NCI-H128 (cell line): ENCODE results near the gene UPB1.

Experiments
- DNase-seq: peaks from one replicate; lab custom pipeline; 2025; ENCODE audit not compliant: unreplicated experiment; lab: John Stamatoyannopoulos, UW

The UPB1 gene

DNA sequence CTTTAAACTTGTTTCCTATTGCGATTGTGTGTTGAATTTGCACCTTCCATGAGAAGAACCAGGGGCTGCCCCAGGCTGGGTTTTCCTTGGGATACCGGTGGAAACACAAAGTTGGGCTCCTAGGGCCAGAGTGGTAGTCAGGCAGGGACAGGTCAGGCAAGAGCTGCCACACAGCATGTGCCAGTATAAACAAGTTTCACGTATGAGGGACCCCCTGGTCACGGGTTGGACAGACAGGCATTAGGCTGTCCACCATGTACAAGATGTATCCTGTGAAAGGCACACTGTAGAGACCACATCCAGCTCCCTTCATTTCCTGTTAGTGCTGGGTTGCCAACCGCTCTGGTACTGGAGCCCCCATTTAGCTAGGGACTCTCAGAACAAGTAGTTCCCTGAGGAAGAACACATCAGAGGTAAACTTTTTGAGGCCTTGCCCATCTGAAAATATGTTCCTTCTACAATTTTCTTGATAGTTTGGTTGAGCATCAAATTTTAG lies 8.8 kb downstream of the UPB1 start:
- no peak for DNase-seq

DNA sequence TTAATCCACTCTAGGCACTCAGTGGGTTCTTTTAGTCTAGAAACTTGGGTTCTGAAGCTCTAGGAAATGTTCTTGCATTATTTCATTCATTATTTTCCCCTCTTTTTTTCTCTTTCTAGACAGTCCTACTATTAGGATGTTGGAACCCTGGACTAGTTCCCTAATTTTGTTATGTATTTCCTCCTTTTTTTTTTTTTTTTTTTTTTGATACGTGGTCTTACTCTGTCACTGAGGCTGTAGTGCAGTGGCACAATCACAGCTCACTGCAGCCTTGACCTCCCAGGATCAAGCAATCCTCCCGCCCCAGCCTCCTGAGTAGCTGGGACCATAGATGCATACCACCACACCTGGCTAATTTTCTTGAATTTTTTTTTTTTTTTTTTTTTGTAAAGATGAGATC lies 9.4 kb downstream of the UPB1 start:
- no peak for DNase-seq

DNA sequence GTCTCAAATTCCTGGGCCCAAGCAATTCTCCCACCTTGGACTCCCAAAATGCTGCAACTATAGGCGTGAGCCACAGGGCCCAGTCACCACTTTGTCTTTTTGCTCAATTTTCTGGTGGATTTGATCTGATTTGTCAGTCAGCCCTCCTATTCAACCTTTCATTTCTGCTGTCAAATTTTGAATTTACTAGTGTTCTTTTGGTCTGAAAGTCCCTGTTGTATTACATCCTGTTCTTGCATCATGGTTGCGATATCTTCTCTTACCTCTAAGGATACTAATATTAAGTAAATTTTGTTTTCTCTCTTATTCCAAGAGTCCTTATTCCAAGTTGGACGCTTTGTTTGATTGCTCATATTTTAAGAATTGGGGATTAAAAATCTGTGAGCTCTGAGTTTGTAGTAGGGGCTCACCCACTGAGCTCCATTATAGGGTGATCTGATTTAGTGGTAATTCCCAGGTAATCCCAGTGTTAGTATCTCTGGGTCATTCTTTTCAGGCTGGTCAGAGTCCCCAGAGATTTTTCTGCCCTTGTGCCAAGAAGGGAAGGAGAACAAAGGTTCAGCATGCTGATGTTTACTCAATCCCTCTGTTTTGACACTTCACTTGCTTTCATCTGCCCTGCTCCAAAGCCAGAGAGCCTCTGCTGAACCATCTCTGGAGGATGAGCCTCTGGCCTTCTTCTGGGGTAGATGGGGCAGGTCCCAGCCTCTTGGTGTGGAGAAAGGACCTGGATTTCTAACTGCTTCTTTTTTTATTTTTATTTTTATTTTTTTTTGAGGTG lies 10.0 kb downstream of the UPB1 start:
- DNase-seq: no peak

DNA sequence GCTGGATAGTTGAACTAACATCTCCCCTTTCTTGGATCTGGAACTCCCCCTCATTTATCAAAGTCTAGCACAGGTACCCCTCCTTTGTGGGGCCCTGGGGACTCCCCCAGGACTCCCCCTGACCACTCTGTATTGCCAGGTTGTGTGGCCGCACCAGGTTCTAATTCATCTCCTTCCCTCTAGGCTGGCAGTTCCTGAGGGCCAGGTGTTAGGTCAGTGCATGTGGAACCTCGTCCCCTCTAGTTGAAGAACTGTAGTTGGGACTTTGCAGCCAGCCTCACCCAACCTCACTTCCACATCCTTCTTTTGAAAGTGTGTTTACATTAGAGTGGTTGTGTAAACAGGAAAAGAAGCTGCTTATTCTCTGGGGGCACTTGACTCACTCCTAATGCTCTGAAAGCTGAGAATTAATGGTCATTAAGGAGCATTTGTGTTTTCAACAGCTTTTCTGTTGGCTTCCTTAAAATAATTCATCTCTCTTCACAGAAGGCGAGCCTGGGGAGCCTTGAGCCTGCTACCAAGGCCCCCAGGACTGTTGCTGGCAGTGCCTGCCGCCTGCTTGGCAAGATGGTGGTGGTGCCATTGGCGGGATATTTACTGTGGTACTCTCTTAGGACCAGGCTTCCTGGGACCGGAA lies 11.8 kb downstream of the UPB1 start:
- peak; percentile 78 for DNase-seq

DNA sequence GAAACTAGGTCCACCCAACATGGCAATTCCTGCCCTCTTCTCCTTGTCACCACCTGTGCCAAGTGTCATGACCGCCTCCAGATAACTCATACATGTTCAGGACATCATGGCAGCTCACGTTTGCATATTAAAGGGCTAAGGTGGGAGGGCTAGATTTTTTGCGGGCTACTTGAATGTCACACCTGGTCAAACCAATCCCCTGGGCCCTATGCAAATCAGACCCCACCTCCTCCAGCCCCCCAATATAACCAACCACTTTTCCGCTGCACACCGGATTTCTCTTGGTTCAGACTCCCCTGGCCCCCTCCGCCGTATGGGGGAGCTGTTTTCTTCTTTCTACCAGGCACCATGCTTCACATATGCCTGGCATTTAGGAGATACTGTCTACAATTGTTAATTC lies 12.6 kb downstream of the UPB1 start:
- DNase-seq: no peak

DNA sequence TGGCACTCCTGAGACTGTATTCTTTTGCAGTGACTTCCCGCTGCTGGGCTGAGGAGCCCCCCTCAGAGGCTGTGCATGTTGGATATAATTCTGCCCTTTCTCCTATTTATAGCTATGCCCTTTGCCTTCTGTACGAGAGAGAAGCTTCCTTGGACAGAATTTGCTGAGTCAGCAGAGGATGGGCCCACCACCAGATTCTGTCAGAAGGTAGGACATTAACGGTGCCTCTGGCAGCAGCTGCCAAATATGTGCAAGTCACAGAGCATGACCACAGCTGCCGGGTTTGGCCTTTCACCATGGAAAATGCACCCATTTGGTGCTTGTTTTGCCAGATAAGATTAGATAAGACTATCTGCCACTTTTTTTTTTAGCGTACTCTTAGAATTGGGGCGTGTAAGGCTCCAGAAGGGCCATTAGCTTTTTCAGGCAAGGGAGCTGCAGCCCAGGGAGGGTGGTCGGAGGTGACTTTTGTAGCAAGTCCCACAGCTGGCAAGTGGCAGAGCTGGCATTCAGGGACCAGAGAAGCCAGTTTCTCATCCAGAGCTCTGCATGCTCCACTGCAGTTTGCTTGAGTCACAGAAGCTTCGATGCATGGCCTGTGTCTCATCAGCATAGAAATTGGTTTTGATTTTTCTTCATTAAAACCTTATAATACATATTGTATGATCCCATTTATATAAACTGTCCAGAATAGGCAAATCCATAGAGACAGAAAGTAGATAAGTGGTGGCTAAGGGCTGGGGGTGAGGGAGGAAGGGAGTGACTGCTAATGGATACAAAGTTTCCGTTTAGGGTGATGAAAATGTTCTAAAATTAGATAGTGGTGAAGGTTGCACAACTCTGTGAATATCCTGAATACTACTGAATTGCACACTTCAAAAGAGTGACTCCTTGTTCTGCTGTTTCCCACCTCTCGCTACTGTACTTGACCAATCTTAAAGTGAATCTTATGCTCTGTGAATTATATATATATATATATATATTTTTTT lies 15.8 kb downstream of the UPB1 start:
- DNase-seq: no peak

DNA sequence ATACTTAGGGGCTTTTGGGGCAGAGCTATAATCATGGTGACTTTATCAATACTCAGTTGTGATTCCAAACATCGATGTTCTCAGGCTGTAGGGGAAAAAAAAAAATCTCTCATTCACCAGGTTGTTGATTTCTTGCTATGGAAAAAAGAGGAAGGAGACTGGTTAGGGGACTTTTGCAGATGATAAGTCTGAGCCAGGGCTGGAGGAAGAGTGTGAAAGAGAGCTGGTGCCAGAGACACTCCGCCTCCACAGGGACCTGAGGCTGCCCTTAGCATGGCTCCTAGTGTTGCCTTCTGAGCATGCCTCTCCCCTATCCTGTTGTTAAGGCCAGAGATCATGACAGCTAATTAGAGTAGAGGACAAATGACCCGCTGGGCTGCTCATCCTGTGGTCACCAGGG lies 16.9 kb downstream of the UPB1 start:
- no peak for DNase-seq

DNA sequence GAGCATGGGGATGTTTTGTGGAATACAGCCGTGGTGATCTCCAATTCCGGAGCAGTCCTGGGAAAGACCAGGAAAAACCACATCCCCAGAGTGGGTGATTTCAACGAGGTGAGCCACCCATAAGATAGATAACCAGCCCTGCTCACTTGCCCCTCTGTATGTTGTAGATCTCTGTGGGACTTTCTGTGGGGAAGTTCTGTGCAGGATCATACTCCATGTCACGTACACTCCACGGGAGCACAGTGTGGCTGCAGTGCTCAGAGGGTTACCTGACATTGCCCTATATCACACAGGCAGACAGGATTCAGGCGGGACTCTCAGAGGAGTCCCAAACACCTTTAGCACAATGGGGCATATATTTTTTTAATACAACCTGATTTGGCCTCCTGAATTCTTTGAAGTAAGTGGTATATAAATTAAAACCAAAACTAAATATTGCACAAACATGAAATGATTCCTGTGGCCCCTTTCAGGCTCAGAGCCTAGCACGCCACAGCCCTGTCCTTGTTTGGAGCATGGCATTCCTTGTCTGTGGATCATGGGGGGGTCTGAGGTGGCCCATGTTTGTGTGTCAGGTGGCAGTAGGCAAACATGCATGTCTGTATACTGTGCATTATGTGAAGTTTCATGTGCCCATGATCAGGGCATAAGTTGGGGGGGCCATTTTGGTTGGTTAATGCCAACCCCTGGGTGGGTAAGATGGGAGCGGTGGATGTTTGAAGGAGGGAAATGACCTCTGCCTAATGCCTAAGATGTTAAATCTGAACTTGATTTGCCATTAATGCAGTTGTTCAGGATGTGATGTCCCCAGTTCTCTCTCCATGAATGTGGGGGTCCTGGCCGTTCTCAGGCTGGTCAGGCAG lies 18.5 kb downstream of the UPB1 start:
- no peak for DNase-seq

DNA sequence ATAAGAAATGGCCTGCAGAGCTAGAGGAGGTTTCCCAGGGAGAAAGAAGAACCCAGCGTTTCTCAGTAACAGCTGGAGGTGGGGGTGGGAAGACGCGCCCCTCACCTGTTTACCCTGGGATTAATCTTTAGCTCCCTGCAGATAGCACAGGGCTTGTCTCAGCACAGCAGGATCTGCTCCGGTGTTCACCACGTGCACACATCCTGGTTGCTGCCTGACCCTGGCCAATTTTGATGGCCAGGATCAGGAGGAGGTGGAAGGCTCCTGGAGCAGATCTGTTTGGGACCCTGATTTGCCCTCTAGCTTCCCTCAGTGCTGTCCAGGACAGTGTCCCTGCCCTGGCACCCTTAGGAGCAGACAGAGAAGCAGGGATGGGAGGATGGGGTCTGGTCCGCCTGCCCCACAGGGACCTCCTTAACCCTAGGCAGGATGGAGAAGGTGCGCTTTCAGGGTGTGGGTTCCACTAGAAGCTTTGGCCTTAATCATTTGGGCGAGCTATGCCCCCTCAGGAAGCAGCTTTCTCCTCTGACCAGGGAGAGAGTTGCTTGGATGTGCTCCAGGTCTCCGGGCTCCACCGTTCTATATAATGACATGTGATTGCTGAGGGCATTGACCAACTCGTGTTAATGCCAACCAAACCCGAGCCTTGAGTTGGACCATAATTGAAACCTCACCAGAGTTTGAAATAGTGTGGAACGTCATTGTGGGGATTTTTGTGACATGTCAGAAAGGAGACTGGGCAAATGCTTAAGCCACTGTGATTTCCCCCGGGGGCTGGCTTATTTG lies 19.3 kb downstream of the UPB1 start:
- no peak for DNase-seq

DNA sequence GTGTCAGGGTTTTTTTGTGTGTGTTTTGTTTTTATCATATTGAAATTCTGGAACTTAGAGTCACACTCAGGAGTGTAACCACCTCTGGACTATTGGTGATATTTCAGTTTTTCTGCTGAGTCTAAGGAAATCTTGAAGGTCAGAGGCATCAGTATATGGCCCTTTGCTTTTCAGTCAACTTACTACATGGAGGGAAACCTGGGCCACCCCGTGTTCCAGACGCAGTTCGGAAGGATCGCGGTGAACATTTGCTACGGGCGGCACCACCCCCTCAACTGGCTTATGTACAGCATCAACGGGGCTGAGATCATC lies 19.9 kb downstream of the UPB1 start:
- no peak for DNase-seq

DNA sequence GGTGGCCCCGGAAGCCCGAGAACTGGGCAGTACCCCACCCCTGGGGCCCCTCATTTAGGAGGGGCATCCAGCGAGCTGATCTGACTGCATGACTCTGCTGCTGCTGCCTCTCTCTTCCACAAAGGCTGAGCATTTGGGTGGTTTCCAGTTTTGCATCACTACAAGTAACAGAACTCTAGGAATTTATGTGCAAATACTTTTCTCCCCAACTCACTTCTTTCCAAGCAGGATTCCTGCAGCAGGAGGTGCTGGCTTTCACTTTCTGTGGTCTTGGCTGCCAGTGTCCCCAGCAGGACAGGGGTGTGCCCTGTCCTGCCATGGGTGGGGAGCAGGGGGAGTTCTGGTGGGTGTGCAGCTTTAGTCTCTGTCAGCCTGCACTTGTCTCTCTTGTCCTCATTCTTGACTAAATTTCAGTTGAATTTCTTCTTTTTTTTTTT lies 21.2 kb downstream of the UPB1 start:
- DNase-seq: no peak

DNA sequence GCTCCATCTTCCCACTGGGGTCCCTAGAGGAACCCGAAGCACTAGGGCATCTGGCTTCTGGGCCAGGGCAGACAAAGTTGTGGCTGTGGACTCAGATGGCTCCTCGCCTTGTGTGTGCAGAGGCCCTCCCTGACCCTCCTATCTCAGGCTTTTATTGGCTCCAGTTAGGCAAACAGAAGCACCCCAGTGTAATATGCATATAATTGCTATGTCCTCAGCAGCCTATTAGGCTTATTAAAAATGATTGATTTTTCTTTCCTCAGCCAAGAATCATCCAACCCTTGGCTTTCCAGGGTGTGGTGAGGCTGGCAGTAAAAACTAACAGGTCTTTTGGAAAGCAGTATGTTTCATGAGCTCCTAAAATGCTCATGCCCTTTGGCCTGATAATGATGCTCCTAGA lies 22.3 kb downstream of the UPB1 start:
- no peak for DNase-seq

DNA sequence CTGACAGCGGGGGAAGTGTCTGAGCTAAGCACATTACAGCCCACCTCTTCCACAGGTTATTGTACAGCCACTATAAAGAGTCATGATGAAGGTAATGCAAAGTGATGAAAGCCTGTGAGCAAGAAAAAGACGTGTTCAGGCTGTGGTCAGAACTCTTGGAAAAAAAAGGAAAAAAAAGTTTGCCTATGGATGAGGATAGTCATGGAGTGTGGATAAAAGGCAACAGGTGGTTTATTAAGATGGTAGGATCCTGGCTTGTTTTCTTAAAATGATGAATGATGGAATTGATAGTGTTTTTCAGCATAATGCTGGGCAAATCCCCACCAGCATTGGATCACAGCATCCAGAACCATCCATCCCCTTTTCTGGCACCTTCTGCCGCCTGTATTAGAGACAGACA lies 23.1 kb downstream of the UPB1 start:
- DNase-seq: no peak

DNA sequence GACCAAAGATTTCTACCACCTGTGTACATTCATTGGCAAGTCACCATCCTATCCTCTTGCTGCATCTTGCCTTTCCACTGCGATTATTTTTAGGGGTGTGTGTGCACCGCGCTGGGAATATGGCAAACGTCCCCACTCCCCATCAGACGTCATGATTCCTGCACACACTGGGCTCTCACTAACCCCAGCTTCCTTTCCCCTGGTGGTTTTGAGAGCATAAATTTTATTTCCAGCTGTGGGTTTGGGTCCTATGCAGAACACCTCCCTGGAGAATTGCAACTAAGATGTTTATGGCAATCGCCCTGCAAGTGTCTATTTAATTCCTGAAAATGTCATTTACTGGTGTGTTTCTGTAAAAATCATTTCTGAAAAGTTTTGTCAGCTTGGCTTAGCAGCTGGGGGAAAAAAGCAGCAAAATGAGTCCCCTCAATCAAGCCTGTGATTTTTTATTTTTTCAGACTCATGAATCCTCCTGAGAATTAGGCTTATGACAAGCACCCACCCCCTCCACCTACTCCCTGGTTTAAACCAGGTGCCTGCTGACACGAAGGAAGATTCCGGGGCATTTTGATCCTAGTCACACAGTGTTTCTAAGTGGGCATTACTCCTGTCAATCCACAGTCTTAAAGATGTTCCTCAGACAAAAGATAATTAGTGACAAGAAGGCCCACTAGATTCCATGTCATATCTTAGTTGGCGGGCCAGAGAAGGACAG lies 23.8 kb downstream of the UPB1 start:
- DNase-seq: no peak

DNA sequence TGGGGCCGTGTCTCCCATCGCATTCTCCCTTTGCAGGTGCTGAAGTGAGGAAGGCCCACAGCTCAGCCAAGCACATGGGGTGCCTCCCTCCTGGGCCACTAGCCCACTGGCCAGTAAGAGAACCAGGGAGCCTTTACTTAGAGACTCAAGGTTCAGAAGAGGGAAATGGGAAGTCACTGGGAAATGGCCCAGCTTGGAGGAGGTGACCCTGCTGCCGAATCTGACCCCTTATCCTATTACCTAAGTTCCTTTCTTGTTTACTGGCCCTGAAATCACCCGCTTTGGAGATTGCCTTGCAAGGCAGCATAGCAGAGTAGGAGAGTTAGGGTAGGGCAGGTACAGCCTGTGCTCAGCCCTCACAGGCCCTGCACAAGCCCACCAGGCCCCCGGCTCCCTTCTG lies 24.4 kb downstream of the UPB1 start:
- DNase-seq: no peak

DNA sequence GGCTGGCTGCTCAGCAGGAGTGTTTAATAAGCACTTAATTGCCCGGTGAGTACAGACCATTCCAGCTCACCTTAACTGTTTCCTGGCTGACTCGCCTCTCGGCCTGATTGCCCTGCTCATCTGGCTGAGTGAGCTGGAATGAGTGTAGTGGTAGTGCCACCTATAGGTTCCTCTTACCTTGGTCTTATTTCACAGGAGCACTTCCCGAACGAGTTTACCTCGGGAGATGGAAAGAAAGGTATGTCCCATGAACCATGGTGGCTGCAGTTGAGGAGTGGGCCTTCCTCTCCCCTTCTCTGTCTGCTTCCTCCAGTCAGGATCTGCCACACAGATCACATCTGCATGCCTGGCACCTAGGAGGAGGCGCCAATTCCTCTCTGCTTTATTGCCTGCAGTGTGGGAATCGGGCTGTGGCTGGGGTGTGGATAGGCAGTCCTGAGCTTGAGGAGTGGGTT lies 26.7 kb downstream of the UPB1 start:
- peak; percentile 61 for DNase-seq

DNA sequence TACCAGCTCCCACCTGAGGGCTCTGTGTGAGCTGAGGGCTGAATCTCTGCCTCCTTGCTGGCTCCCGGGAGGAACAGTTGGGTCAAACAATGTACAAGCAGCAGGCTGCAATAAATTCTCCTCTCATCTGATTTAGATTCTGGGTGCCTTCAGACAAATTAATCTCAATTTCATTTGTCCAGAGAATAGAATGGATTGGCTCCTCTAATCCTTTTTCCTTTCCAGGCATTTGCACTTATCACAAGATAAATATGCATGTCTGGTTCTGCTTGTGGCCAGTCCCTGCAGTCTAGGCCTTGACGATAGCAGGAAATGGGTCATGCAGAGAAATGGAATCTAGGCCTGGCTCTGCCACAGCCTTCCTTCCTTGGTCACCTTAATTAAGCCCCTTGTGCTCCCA lies 28.7 kb downstream of the UPB1 start:
- no peak for DNase-seq

DNA sequence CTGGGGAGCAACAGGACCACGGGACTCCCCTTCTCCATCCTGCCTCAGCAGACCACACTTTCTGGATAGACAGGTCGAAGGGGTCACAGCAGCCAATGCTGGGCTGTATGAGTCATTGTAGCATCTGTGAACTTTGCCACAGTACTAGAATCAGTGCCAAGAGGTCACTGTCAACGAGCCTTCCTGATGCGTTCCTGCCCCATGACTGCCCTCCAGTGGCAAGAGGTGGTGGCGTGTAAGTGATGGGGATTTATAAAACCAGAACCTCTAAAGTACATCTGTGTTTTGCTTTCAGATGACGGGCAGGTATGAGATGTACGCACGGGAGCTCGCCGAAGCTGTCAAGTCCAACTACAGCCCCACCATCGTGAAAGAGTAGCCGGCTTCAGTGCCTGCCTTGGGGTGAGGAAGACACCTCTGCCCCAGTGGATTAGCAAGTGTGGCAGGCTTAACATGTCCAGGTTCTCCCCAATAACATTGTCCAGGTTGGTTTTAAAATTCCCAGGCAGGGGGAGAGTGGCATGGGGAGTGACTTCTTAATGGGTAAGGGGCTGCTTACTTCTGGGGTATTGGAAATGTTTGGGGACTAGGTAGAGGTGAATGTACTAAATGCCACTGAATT lies 30.4 kb downstream of the UPB1 start:
- peak; percentile 21 for DNase-seq

DNA sequence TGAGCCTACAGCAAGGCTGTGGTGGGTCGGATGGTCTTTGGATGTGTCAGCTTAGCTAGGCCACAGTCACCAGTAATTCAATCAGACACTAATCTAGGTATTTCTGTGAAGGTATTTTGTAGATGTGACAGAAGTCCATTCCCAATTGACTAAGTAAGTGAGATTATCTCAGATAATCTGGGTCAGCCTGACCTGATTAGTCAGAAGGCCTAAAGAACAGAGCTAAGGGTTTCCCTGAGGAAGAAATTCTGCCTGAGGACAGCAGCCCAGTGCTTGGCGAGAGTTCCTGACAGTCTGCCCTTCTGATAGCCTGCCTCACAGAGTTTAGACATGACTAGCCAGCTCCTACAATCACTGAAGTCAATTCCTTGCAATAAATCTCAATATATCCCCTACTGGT lies 31.1 kb downstream of the UPB1 start:
- DNase-seq: no peak
